ENCODE data around the gene TPCN1. TPM values are rescaled to one million over a fixed set of nuclear protein-coding genes. Genes with fewer than 3 reads are reported as not detected.

Gene TPCN1
- total RNA-seq, 1 donor from 2014 or later = 7.9 TPM

DNA sequence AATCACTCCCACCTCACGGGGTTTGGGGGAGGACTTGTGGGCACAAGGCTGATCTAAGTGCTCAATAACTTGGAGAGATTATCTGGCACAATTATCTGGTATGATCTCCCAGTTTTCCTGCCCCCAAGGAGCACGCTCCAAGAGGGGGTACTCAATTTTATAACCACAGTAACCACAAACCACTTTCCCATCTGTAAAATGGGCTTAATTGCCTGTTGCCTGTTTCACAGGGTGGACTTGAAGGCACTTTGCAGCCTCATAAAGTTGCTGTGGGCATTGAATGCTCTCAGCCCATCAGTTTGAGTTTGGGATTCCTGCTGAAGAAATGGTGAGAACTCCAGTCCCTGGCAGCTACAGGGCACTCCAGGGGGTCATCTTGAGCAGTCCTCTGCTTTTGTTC, 109.2 kb downstream of the TPCN1 start:
- Mint-ChIP-seq H3K4me1 (ENCODE audit: low read depth, unreplicated experiment) (peaks cover 11% of the 10 kb centered on the region), H3K4me3 (ENCODE audit: unreplicated experiment) (no peak overlapping the region), H3K36me3 (ENCODE audit: unreplicated experiment) (peaks cover 7% of the 10 kb centered on the region), H3K9me3 (ENCODE audit: unreplicated experiment) (peaks cover 7% of the 10 kb centered on the region), H3K27ac (ENCODE audit: unreplicated experiment) (no peak overlapping the region), H3K27me3 (ENCODE audit: unreplicated experiment) (peaks cover 4% of the 10 kb centered on the region)
- DNase-seq = no peak
- no peak for TF ChIP-seq CTCF (IDR thresholded peaks at IDR 0.05; ENCODE audit: partially characterized antibody, unreplicated experiment)

DNA sequence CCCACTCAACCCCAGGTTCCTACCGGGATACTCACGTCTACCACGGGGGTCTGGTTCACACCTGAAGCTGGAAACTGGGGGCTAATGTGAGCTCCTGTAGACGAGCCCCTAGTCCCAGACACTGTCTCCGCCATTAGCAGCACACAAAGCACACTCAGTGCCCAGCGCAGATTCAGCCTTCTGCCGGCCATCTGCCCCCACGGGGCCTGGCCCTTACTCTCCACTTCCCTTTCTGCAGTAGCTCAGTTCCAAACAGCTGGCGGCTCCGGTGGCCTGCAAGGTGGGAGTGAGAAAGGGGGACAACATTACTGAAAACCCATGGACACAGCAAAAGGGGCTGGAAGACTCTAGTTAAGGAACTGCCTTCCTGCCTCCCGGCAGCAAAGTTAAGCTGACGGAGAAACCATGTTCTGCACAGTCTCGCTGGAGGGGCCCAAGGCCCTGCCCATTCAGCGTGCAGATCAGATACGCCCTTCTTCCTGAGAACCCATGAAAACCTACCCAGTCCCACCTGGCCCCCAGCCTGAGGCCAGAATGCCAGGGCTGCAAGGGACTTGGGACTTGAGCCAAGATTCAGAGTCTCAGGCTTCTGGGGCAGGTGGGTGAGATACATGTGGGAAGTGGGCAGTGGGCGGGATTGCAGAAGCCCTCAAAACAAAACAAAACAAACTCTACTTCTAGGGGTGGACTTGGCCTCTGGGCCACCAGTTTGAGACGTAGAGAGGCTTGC, 111.6 kb downstream of the TPCN1 start:
- DNase-seq = peak; percentile 65
- Mint-ChIP-seq H3K27ac (ENCODE audit: unreplicated experiment) (peak overlapping the region; percentile 89), H3K9me3 (ENCODE audit: unreplicated experiment) (peaks cover 7% of the 10 kb centered on the region), H3K27me3 (ENCODE audit: unreplicated experiment) (peaks cover 4% of the 10 kb centered on the region), H3K4me3 (ENCODE audit: unreplicated experiment) (peak overlapping the region; percentile 34), H3K4me1 (ENCODE audit: low read depth, unreplicated experiment) (peaks cover 11% of the 10 kb centered on the region), H3K36me3 (ENCODE audit: unreplicated experiment) (peaks cover 7% of the 10 kb centered on the region)
- TF ChIP-seq CTCF (IDR thresholded peaks at IDR 0.05; ENCODE audit: partially characterized antibody, unreplicated experiment) = no peak

DNA sequence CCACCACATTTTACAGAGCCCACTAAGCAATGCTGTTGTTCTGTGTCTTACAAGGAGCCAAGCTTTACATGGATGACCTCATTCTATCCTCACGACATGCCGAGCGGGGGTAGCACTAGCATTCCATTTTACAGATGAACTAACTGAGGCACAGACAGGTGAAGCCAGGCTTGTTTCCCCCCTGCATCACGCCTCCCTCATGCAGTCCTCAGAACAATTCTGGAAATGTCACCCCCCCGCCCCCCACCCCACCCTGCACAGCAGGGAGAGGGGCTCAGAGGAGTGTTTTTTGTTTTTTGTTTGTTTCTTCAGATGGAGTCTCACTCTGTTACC, 112.1 kb downstream of the TPCN1 start:
- peak overlapping the region; percentile 30 for H3K4me3 Mint-ChIP-seq (ENCODE audit: unreplicated experiment)
- peaks cover 11% of the 10 kb centered on the region for H3K4me1 Mint-ChIP-seq (ENCODE audit: low read depth, unreplicated experiment)
- H3K9me3 Mint-ChIP-seq (ENCODE audit: unreplicated experiment) = peaks cover 7% of the 10 kb centered on the region
- peaks cover 7% of the 10 kb centered on the region for H3K36me3 Mint-ChIP-seq (ENCODE audit: unreplicated experiment)
- DNase-seq = no peak
- peaks cover 4% of the 10 kb centered on the region for H3K27me3 Mint-ChIP-seq (ENCODE audit: unreplicated experiment)
- no peak for TF ChIP-seq CTCF (IDR thresholded peaks at IDR 0.05; ENCODE audit: partially characterized antibody, unreplicated experiment)
- H3K27ac Mint-ChIP-seq (ENCODE audit: unreplicated experiment) = peak overlapping the region; percentile 89

GRCh38 chr12:113333877-113334785, 112.9 kb downstream of the TPCN1 start:
- Mint-ChIP-seq H3K36me3 (ENCODE audit: unreplicated experiment) (peaks cover 7% of the 10 kb centered on the region), H3K4me3 (ENCODE audit: unreplicated experiment) (peak overlapping the region; percentile 84), H3K27me3 (ENCODE audit: unreplicated experiment) (peaks cover 4% of the 10 kb centered on the region), H3K4me1 (ENCODE audit: low read depth, unreplicated experiment) (peaks cover 11% of the 10 kb centered on the region), H3K9me3 (ENCODE audit: unreplicated experiment) (peaks cover 7% of the 10 kb centered on the region), H3K27ac (ENCODE audit: unreplicated experiment) (no peak overlapping the region)
- DNase-seq = no peak
- no peak for TF ChIP-seq CTCF (IDR thresholded peaks at IDR 0.05; ENCODE audit: partially characterized antibody, unreplicated experiment)
